ENCODE measurements around the gene DLGAP4.
"Not testable (repeated sequence)": the region's sequence is repeated elsewhere in the genome, so short reads cannot be mapped to it uniquely, and the experiment has no call there.

Gene DLGAP4

GRCh38 chr20:36370991-36371790, 65.1 kb downstream of the DLGAP4 start:
- TF ChIP-seq POLR2A (IDR thresholded peaks at IDR 0.05; ENCODE audit: low read depth, low read length) = no peak
- FAIRE-seq (no peak), DNase-seq (ENCODE audit: insufficient read length, low spot score) (no peak)

GRCh38 chr20:36372666-36373065, 66.5 kb downstream of the DLGAP4 start:
- no peak for DNase-seq (ENCODE audit: insufficient read length, low spot score)
- no peak for TF ChIP-seq POLR2A (IDR thresholded peaks at IDR 0.05; ENCODE audit: low read depth, low read length)
- no peak for FAIRE-seq

- no peak for TF ChIP-seq POLR2A (IDR thresholded peaks at IDR 0.05; ENCODE audit: low read depth, low read length)
- no peak for FAIRE-seq
- DNase-seq (ENCODE audit: insufficient read length, low spot score) = no peak
Observed at GRCh38 chr20:36373089-36373488, 67.0 kb downstream of the DLGAP4 start.

GRCh38 chr20:36374995-36375394, 68.9 kb downstream of the DLGAP4 start:
- TF ChIP-seq POLR2A (IDR thresholded peaks at IDR 0.05; ENCODE audit: low read depth, low read length) = no peak
- DNase-seq (ENCODE audit: insufficient read length, low spot score) (no peak), FAIRE-seq (no peak)

- DNase-seq (ENCODE audit: insufficient read length, low spot score) = no peak
- no peak for FAIRE-seq
- no peak for TF ChIP-seq POLR2A (IDR thresholded peaks at IDR 0.05; ENCODE audit: low read depth, low read length)
Observed at GRCh38 chr20:36377348-36378326, 71.5 kb downstream of the DLGAP4 start.

GRCh38 chr20:36378686-36379085, 72.5 kb downstream of the DLGAP4 start:
- no peak for TF ChIP-seq POLR2A (IDR thresholded peaks at IDR 0.05; ENCODE audit: low read depth, low read length)
- DNase-seq (ENCODE audit: insufficient read length, low spot score) (no peak), FAIRE-seq (no peak)

GRCh38 chr20:36379914-36380313, 73.8 kb downstream of the DLGAP4 start:
- FAIRE-seq; DNase-seq (ENCODE audit: insufficient read length, low spot score): not testable (repeated sequence)

- TF ChIP-seq POLR2A (IDR thresholded peaks at IDR 0.05; ENCODE audit: low read depth, low read length) = no peak
- FAIRE-seq (no peak), DNase-seq (ENCODE audit: insufficient read length, low spot score) (peak; percentile 62)
Observed at GRCh38 chr20:36384022-36384619, 78.0 kb downstream of the DLGAP4 start.

GRCh38 chr20:36385503-36385902, 79.4 kb downstream of the DLGAP4 start:
- DNase-seq (ENCODE audit: insufficient read length, low spot score) = no peak
- FAIRE-seq = no peak
- TF ChIP-seq POLR2A (IDR thresholded peaks at IDR 0.05; ENCODE audit: low read depth, low read length) = no peak

GRCh38 chr20:36386236-36386635, 80.1 kb downstream of the DLGAP4 start:
- DNase-seq (ENCODE audit: insufficient read length, low spot score) = no peak
- no peak for FAIRE-seq
- TF ChIP-seq POLR2A (IDR thresholded peaks at IDR 0.05; ENCODE audit: low read depth, low read length) = no peak

- FAIRE-seq (no peak), DNase-seq (ENCODE audit: insufficient read length, low spot score) (no peak)
- no peak for TF ChIP-seq POLR2A (IDR thresholded peaks at IDR 0.05; ENCODE audit: low read depth, low read length)
Observed at GRCh38 chr20:36390269-36390668, 84.1 kb downstream of the DLGAP4 start.

- no peak for TF ChIP-seq POLR2A (IDR thresholded peaks at IDR 0.05; ENCODE audit: low read depth, low read length)
- no peak for FAIRE-seq
- DNase-seq (ENCODE audit: insufficient read length, low spot score) = no peak
Observed at GRCh38 chr20:36390719-36391415, 84.7 kb downstream of the DLGAP4 start.

- DNase-seq (ENCODE audit: insufficient read length, low spot score) (no peak), FAIRE-seq (no peak)
- no peak for TF ChIP-seq POLR2A (IDR thresholded peaks at IDR 0.05; ENCODE audit: low read depth, low read length)
Observed at GRCh38 chr20:36391456-36391855, 85.3 kb downstream of the DLGAP4 start.
